Neural progenitor cell (in vitro differentiated cells): Measurements from ENCODE around the gene FAM13B.

Experiments used
- EZH2 ChIP-seq: fragments of 200-600 bp; sonication (generic); IDR thresholded peaks from 2 replicates; pipeline ENCODE4 v1.6.1; 2017; ENCODE audit warnings: antibody characterized with exemption, mild to moderate bottlenecking, moderate library complexity
- TF ChIP-seq, protein P1 (sequence below): fragments of 200-600 bp; sonication (generic); IDR thresholded peaks from 2 replicates; pipeline ENCODE4 v1.5.1; 2017; ENCODE audit warnings: antibody characterized with exemption, mild to moderate bottlenecking

- TF ChIP-seq, protein P1, sequence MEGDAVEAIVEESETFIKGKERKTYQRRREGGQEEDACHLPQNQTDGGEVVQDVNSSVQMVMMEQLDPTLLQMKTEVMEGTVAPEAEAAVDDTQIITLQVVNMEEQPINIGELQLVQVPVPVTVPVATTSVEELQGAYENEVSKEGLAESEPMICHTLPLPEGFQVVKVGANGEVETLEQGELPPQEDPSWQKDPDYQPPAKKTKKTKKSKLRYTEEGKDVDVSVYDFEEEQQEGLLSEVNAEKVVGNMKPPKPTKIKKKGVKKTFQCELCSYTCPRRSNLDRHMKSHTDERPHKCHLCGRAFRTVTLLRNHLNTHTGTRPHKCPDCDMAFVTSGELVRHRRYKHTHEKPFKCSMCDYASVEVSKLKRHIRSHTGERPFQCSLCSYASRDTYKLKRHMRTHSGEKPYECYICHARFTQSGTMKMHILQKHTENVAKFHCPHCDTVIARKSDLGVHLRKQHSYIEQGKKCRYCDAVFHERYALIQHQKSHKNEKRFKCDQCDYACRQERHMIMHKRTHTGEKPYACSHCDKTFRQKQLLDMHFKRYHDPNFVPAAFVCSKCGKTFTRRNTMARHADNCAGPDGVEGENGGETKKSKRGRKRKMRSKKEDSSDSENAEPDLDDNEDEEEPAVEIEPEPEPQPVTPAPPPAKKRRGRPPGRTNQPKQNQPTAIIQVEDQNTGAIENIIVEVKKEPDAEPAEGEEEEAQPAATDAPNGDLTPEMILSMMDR, result no peak
- no peak for TF ChIP-seq EZH2
Measured at GRCh38 chr5:138053554-138053953, 20.7 kb upstream of the FAM13B start.
